AG09319 (cell line): ENCODE measurements around the gene YRDC.

ENCODE experiments used
- DNase-seq: peaks from one replicate; pipeline ENCODE4 v3.0.0-alpha.2; 2010; ENCODE audit warnings: low read depth; ENCODE audit errors: extremely low read depth
- TF ChIP-seq, protein P1 (sequence below): IDR thresholded peaks from 2 replicates; pipeline ENCODE4 v1.5.1; 2011; ENCODE audit warnings: low read depth, mild to moderate bottlenecking, inconsistent platforms, low read length, moderate library complexity

The YRDC gene

GRCh38 chr1:37808369-37809319 lies 636 bp upstream of the YRDC start:
- TF ChIP-seq, protein P1, sequence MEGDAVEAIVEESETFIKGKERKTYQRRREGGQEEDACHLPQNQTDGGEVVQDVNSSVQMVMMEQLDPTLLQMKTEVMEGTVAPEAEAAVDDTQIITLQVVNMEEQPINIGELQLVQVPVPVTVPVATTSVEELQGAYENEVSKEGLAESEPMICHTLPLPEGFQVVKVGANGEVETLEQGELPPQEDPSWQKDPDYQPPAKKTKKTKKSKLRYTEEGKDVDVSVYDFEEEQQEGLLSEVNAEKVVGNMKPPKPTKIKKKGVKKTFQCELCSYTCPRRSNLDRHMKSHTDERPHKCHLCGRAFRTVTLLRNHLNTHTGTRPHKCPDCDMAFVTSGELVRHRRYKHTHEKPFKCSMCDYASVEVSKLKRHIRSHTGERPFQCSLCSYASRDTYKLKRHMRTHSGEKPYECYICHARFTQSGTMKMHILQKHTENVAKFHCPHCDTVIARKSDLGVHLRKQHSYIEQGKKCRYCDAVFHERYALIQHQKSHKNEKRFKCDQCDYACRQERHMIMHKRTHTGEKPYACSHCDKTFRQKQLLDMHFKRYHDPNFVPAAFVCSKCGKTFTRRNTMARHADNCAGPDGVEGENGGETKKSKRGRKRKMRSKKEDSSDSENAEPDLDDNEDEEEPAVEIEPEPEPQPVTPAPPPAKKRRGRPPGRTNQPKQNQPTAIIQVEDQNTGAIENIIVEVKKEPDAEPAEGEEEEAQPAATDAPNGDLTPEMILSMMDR = peak; percentile 14
- DNase-seq = peak; percentile 46

DNA sequence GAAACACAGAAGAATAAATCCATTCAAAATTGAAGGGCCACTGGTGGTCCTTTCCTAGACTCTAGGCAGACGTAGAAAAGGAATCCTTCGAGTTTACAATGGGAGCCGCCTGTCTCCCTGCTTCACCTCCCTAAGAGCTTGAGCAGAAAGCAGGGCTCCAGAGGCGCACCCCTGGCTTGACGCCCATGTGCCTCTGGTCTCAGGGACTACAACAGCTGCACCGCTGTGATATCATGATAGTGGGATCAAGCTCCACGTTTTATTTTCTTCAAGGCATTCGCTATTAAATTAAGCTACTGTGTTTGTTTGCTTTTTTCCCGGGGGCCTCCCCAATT lies 821 bp downstream of the YRDC start:
- no peak for DNase-seq
- TF ChIP-seq, protein P1 = no peak

DNA sequence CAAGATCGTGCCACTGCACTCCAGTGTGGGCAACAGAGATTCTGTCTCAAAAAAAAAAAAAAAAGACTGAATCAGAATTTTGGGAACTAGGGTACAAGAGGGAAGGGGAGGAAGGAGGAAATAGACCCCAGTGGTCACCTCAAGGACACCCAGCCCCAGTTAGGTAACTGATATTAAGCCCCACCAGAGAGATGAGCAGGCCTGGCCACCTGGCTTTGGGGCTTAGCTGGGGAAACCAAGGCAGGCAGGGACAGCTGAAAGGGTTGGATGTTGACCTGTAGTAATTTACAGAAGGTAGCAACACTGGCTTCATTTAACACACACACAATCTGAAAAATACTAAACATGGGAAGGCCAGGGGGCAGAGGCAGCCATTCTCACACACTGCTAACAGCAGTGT lies 5.6 kb downstream of the YRDC start:
- TF ChIP-seq, protein P1 = no peak
- DNase-seq = no peak

GRCh38 chr1:37797750-37798345 lies 10.2 kb downstream of the YRDC start:
- TF ChIP-seq, protein P1 = no peak
- no peak for DNase-seq

DNA sequence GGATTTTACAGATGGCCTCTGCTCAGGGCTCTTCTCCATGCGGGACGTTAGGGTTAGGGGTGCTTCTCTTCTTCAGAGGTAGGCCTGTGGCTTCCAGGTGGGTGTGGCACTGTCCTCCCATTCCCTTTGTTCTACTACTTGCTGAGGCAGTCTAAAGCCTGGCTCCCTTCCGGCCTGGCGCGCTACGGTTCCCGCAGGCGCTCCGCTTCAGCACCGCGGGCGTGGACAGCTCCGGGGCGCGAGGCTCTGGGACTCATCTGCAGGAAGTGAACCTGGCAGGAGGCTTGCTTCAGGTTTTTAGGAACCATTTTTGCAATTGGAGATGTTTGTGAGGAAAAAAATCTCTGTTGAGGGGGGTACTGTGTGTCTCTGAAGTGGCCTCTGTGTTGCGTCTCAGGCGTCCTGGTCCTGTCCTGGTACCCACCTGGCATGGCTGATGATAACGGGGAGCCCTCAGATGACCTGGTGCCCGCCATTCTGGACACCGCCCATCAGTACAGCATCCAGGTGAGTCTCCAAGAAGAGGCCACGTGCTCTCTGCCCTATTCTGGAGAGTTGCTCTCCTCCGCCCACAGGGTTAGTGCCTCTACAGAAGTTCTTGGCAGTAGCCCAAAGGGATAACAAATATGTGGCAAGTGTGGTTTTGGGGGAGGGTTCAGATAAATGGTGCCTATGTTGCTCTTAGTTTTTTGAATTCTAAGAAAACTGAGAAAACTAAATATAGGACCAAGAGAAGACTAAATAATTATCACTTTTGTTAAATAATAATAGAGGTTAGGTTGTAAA lies 12.5 kb downstream of the YRDC start:
- TF ChIP-seq, protein P1 = no peak
- no peak for DNase-seq

DNA sequence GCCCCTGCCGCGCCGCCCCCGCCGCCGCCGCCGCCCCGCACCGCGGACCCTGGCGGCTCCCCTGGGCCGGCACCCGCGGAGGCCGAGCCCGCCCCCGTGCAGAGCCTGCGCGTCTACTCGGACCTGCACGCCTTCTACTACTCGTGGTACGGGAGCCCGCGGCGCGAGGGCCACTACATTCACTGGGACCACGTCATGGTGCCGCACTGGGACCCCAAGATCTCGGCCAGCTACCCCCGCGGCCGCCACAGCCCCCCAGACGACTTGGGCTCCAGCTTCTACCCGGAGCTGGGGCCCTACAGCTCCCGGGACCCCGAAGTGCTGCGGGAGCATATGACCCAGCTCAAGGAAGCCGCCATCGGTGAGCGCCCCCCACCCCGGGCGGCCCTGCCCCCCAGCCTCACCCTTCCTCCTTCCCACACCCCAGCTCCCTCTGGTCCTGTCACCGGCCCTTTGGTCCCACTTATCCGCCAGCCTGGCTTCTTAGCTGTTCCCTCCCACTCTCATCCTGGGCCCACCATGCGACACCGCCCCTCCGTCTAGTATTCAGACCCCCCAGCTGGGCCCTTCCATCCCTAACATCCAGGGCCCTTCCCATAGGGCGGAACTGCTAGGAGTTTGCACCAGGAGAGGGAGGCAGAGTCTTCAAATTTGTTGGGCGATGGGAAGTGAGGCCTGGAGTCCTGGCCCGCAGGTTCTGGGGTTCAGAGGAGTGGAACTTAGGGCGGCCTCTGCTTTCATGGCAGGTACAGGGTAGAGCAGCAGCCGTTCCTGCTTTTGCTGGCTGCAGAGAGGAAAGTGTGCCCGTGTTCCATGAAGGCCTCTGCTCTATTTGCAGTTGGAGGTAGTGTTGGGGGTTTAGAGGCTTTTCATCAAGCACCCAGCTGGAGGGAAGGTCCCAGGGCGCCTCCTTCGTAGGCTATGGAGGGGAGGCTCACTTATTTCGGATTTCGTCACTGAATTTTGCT lies 13.4 kb downstream of the YRDC start:
- TF ChIP-seq, protein P1 = no peak
- no peak for DNase-seq
